ENCODE data around the gene CYP3A4. TPM values are rescaled to one million over a fixed set of nuclear protein-coding genes. Genes with fewer than 3 reads are reported as not detected.

CYP3A4 gene
- total and polyA plus RNA-seq, 2 of the 8 experiments (the other 6 are each of a cell fraction or from before 2014, with no cell fraction given) = not detected

GRCh38 chr7:99806839-99807478 lies 23.0 kb upstream of the CYP3A4 start:
- ChIA-PET CTCF (ENCODE audit: partially characterized antibody) (no interaction called here), POLR2A (ENCODE audit: partially characterized antibody) (interaction anchor here (1.6 kb wide), 1 partner anchor 33 kb away, joined by 4 read pairs; no protein-coding TSS in a partner anchor)
- Histone ChIP-seq H2BK12ac (ENCODE audit: low read depth, low read length) (no peak overlapping the region), H3K79me2 (ENCODE audit: control insufficient read depth in 1 of 2, insufficient read depth in 2 of 2, low read length in 2 of 2) (no peaks in the 10 kb centered on the region), H3K23ac (ENCODE audit: insufficient read length) (no peak overlapping the region), H3K9ac (replicated peaks in 1 of 4; ENCODE audit: extremely low read depth in 1 of 4, low read depth in 3 of 4, low read length in 3 of 4) (no peak overlapping the region), H3K27ac (ENCODE audit: low read depth, low read length) (no peak overlapping the region), H3K9me3 (ENCODE audit: insufficient read depth in 2 of 2, low read depth in 1 of 2, low read length in 1 of 2) (peaks cover 12 to 20% of the 10 kb centered on the region in 2 experiments), H3K36me3 (ENCODE audit: control insufficient read depth in 2 of 4, insufficient read depth in 4 of 4, low read length in 3 of 4) (no peaks in the 10 kb centered on the region), H4K91ac (replicated peaks; ENCODE audit: insufficient read length, low read length) (no peak overlapping the region), H3K4me1 (replicated peaks in 1 of 4; ENCODE audit: control insufficient read depth in 3 of 4, insufficient read depth in 4 of 4, low read length in 3 of 4) (no peaks in the 10 kb centered on the region), H2BK20ac (ENCODE audit: low read length) (no peak overlapping the region), H3K14ac (ENCODE audit: insufficient read length) (no peak overlapping the region), H3K4me3 (ENCODE audit: extremely low read depth in 1 of 4, insufficient read depth in 2 of 4, low read depth in 3 of 4, low read length in 4 of 4) (no peak overlapping the region), H3K18ac (ENCODE audit: extremely low read depth, low read length) (no peak overlapping the region), H3K27me3 (replicated peaks in 1 of 4; ENCODE audit: control insufficient read depth in 3 of 4, extremely low read depth in 1 of 4, insufficient read depth in 3 of 4, low read length in 3 of 4) (no peaks in the 10 kb centered on the region), H3K4ac (replicated peaks; ENCODE audit: insufficient read length, low read depth, low read length) (no peak overlapping the region), H4K20me1 (replicated peaks in 1 of 2; ENCODE audit: control insufficient read depth in 1 of 2, insufficient read depth in 2 of 2, low read length in 2 of 2) (no peaks in the 10 kb centered on the region), H4K8ac (ENCODE audit: extremely low read depth, insufficient read depth, low read length) (no peak overlapping the region), H2BK120ac (replicated peaks; ENCODE audit: low read depth, low read length) (no peak overlapping the region), H2BK5ac (ENCODE audit: low read depth, low read length) (no peak overlapping the region), H3K4me2 (ENCODE audit: insufficient read depth in 1 of 2, low read depth in 2 of 2, low read length in 2 of 2) (no peak overlapping the region), H4K5ac (ENCODE audit: insufficient read length, low read depth, low read length) (no peak overlapping the region), H2AFZ (ENCODE audit: low read length) (no peak overlapping the region), H3K56ac (replicated peaks; ENCODE audit: insufficient read length, low read depth, low read length) (no peak overlapping the region), H3K23me2 (ENCODE audit: low read depth, low read length) (no peaks in the 10 kb centered on the region), H3K79me1 (ENCODE audit: low read depth, low read length) (no peaks in the 10 kb centered on the region), H2BK15ac (ENCODE audit: low read length) (no peak overlapping the region), H2AK5ac (ENCODE audit: low read depth, low read length) (no peak overlapping the region)
- TF ChIP-seq TBP (IDR thresholded peaks at IDR 0.05; ENCODE audit: low read depth, low read length) (no peak), USF2 (IDR thresholded peaks at IDR 0.05; ENCODE audit: low read length) (no peak), ASH2L (IDR thresholded peaks at IDR 0.05; ENCODE audit: low read length) (no peak), SUZ12 (IDR thresholded peaks at IDR 0.05; ENCODE audit: low read length) (no peak), SIRT6 (IDR thresholded peaks at IDR 0.05; ENCODE audit: low read length) (no peak), CBX8 (IDR thresholded peaks at IDR 0.05; ENCODE audit: borderline replicate concordance, low read depth, low read length) (no peak), BACH1 (IDR thresholded peaks at IDR 0.05; ENCODE audit: low read length) (no peak)
- 90% methylated on average over 3 of the region's 3 CpGs; no CpG with 5 or more reads in 1 of the 2 experiments for WGBS, 2 experiments (ENCODE audit: extremely low coverage in 1 of 2, insufficient coverage in 1 of 2, insufficient read length in 1 of 2, insufficient replicate concordance in 2 of 2, low coverage in 1 of 2, low lambda C conversion rate in 2 of 2, missing lambda C conversion rate in 1 of 2)
- DNase-seq (ENCODE audit: low read depth in 1 of 2, low spot score in 2 of 2) (no peak), FAIRE-seq (no peak)
